GM10266 (cell line): ENCODE measurements around the gene LUC7L.

Experiments
- DNase-seq: peaks from one replicate; pipeline ENCODE4 v3.0.0; 2012; ENCODE audit errors: extremely low spot score
- CTCF ChIP-seq: IDR thresholded peaks from 2 replicates; pipeline ENCODE4 v1.5.1; 2012; ENCODE audit warnings: mild to moderate bottlenecking, low read depth; ENCODE audit not compliant: control insufficient read depth, insufficient read depth; ENCODE audit errors: missing control alignments

The LUC7L gene

DNA sequence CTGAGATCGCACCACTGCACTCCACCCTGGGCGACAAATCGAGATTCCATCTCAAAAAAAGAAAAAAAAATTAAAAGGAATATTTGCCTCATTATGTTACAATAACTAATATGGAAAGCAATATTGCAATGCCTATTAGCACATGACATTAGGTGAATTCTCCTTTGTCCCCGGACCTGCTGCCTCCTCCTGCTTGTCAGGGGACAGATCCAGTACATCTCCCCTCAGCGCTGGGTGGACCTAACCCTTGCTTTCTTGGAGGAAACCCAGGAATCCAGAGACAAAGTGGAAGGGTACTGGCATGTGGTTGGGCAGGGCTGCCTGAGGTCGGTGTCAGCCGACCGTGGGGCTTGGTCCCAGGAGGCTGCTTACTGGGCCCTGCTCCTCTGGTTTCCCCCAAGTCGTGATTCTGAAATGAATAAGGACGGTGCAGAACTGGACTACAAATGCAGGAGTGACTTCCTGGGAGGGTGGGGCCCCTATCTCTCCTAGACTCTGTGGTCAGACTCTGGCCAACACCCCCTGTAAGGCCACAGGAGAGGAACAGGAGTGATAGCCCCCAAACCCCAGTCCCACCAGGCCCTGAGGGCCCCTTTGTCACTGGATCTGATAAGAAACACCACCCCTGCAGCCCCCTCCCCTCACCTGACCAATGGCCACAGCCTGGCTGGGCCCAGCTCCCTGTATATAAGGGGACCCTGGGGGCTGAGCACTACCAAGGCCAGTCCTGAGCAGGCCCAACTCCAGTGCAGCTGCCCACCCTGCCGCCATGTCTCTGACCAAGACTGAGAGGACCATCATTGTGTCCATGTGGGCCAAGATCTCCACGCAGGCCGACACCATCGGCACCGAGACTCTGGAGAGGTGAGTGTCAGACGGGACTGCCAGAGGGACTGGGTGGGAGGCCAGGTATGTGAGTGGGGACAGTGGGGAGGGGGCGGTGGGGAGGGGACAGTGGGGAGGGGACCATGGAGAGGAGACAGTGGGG, 76.8 kb downstream of the LUC7L start, which contains the start of gene HBZ:
Gene HBZ, plus strand, starts transcription at position 504 of the 988 bp plus-strand sequence. Its CDS starts 266 bp downstream, at position 770.
- DNase-seq, result no peak
- TF ChIP-seq CTCF, result no peak

DNA sequence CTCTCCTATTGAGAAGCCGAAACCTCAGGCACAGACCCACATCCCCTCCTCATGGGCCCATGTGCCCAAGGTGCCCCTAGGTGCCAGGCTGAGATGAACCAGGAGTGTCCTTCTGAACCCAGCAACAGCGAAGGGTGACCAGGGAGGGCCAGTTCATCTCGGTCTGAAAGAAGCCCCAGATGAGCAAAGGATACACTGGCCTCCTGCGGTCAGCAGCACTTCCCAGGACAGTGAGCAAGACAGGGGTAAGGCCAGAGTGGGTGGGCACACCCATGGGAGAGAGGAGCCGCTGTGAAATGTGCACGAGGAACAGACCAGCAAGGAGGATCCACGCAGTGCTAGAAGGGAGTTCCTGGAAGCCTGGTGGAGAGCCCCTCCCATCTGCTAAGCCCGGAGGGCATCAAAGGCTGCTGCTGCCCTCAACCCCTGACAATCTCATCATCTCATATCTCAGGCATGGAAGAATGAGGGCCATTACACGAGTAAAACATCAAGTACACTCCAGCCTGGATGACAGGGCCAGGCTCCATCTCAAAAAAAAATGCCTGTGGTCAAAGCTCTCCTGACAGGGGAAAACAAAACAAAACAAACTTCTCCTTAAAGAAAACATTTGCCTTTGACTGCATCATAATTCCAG, 80.1 kb downstream of the LUC7L start:
- no peak for TF ChIP-seq CTCF
- DNase-seq, result no peak

DNA sequence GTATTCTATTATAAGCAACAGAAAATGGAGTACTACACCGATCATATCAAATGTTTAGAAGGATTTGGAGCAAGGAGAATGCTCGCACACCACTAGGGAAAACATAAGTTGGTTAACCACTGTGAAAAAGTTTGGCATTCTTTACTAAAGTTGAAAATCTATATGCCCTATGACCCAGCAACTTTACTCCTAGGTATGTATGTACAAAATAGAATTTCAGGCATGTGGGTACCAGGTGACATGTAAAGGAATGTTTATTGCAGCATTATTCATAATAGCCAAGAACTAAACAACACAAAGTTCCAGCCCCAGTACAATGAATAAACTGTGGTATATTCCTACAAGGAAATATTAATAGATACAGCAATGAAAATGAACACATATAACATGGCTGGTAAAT, 82.6 kb downstream of the LUC7L start:
- no peak for DNase-seq
- no peak for TF ChIP-seq CTCF

GRCh38 chr16:144797-145252, 84.4 kb downstream of the LUC7L start:
- DNase-seq, result no peak
- no peak for TF ChIP-seq CTCF

DNA sequence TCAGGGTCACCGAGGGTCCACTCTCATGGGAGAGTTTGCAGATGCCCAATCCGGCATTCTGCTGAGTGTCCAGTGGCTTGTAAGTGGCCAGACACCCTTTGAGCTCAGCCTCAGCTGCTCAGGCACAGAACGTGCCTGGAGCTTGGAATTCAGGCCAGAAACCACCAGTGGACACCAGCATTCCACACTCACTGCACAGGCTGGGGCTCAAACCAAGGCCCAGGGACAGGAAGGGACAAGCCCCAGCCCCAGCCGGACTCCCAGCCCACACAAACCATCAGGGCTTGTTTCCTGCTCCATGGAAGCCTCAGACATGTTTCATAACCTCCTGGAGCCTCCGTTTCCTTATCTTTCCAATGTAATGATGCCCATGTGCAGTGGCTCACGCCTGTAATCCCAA, 85.8 kb downstream of the LUC7L start:
- no peak for DNase-seq
- TF ChIP-seq CTCF, result no peak

- DNase-seq, result no peak
- no peak for TF ChIP-seq CTCF
Measured at GRCh38 chr16:143047-143446, 86.2 kb downstream of the LUC7L start.
